ENCODE results near the gene RPL32.
"Not testable (repeated sequence)": the region's sequence is repeated elsewhere in the genome, so short reads cannot be mapped to it uniquely, and the experiment has no call there.

DNA sequence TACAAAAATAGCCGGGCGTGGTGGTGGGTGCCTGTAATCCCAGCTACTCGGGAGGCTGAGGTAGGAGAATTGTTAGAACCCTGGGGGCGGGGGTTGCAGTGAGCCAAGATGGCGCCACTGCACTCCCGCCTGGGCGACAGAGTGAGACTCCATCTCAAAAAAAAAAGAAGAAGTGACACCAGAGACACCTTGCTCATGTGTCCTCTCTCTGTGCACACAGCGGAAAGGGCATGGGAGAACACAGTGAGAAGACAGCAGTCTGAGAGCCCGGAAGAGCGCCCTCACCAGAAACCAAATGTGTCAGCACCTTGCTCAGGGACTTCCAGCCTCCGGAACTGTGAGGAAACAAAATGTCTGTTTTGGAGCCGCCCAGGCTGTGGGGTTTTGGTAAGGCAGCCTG lies 40.5 kb upstream of the RPL32 start:
- TF ChIP-seq POLR2AphosphoS5 (IDR thresholded peaks at IDR 0.05); EZH2 (IDR thresholded peaks at IDR 0.05; ENCODE audit: borderline replicate concordance, insufficient read depth, low read length, poor library complexity, severe bottlenecking): not testable (repeated sequence)
- TF ChIP-seq, protein P1, sequence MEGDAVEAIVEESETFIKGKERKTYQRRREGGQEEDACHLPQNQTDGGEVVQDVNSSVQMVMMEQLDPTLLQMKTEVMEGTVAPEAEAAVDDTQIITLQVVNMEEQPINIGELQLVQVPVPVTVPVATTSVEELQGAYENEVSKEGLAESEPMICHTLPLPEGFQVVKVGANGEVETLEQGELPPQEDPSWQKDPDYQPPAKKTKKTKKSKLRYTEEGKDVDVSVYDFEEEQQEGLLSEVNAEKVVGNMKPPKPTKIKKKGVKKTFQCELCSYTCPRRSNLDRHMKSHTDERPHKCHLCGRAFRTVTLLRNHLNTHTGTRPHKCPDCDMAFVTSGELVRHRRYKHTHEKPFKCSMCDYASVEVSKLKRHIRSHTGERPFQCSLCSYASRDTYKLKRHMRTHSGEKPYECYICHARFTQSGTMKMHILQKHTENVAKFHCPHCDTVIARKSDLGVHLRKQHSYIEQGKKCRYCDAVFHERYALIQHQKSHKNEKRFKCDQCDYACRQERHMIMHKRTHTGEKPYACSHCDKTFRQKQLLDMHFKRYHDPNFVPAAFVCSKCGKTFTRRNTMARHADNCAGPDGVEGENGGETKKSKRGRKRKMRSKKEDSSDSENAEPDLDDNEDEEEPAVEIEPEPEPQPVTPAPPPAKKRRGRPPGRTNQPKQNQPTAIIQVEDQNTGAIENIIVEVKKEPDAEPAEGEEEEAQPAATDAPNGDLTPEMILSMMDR (IDR thresholded peaks at IDR 0.05; ENCODE audit: poor library complexity, severe bottlenecking): not testable (repeated sequence)
